Measurements from ENCODE around the gene RAD50.

RAD50 gene

GRCh38 chr5:132667309-132667708 lies 110.5 kb downstream of the RAD50 start:
- H3K4me2 ChIP-seq (ENCODE audit: low read length): no peak overlapping the region
- H3K27me3 ChIP-seq (ENCODE audit: control insufficient read depth, low read length): no peaks in the 10 kb centered on the region
- no peak overlapping the region for H3K4me3 ChIP-seq (ENCODE audit: low read length)
- H4K20me1 ChIP-seq (ENCODE audit: control insufficient read depth, insufficient read depth, low read depth, low read length): no peaks in the 10 kb centered on the region
- no peaks in the 10 kb centered on the region for H3K9me3 ChIP-seq (ENCODE audit: control insufficient read depth, insufficient read depth, low read length)
- no peaks in the 10 kb centered on the region for H3F3A ChIP-seq (ENCODE audit: control insufficient read depth, insufficient read depth)
- no peaks in the 10 kb centered on the region for H3K36me3 ChIP-seq (ENCODE audit: control insufficient read depth, low read length)
- no peak overlapping the region for H3K27ac ChIP-seq (ENCODE audit: low read depth, low read length)
- TF ChIP-seq EZH2phosphoT487 (IDR thresholded peaks at IDR 0.05; ENCODE audit: borderline replicate concordance, low read length): no peak
- TF ChIP-seq, protein P1, sequence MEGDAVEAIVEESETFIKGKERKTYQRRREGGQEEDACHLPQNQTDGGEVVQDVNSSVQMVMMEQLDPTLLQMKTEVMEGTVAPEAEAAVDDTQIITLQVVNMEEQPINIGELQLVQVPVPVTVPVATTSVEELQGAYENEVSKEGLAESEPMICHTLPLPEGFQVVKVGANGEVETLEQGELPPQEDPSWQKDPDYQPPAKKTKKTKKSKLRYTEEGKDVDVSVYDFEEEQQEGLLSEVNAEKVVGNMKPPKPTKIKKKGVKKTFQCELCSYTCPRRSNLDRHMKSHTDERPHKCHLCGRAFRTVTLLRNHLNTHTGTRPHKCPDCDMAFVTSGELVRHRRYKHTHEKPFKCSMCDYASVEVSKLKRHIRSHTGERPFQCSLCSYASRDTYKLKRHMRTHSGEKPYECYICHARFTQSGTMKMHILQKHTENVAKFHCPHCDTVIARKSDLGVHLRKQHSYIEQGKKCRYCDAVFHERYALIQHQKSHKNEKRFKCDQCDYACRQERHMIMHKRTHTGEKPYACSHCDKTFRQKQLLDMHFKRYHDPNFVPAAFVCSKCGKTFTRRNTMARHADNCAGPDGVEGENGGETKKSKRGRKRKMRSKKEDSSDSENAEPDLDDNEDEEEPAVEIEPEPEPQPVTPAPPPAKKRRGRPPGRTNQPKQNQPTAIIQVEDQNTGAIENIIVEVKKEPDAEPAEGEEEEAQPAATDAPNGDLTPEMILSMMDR (IDR thresholded peaks at IDR 0.05; ENCODE audit: low read depth, low read length, poor library complexity, severe bottlenecking): no peak
- H3K79me2 ChIP-seq (ENCODE audit: control insufficient read depth, low read length): no peaks in the 10 kb centered on the region
- no peaks in the 10 kb centered on the region for H3K9me2 ChIP-seq (replicated peaks; ENCODE audit: control insufficient read depth, low read length)
- H3K4me1 ChIP-seq (ENCODE audit: control insufficient read depth, low read length): no peaks in the 10 kb centered on the region

DNA sequence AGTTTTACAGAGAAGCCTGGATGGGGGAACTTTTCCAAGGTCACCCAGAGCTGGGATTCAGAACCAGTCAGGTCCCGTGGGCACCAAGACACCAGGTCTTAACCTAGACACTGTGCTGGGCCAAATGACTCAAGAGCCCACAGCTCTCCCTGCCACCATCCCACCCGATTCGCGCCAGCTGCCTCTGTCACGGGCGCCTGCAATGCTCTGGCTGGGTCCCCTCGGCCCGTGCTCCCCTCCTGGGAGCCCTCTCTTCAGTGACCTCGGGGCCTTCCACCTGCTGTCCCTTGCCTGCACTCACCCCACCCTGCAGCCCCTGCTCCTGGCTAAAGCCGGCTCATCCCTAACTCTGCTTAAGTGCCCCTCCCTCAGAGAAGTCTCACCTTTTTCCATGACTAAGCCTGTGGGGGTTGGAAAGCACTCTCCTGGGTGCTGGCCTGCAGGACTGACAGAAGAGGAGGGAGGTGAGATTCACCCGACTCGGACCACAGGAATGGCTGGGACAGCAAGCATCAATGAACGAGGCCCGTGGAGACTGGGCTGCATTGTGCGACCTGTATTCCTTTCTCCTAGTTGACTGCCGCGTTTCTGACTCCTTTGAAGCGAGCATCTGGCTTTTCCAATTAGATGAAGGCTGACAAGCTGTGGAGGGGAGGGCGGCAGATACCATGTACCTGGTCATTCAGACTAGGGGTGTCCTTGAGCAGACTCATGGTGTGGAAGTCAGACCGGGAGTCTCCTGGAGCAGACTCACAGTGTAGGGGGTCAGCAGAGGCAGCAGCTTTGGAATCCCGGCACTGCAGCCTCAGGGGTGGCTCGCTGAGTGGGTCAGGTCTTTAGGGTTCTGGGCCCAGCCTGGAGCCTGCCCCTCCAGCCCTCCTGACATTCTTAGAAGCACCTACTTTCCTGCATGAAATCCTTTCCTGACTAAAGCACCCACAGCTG lies 111.3 kb downstream of the RAD50 start:
- Histone ChIP-seq H3F3A (ENCODE audit: control insufficient read depth, insufficient read depth) (no peaks in the 10 kb centered on the region), H3K9me3 (ENCODE audit: control insufficient read depth, insufficient read depth, low read length) (no peaks in the 10 kb centered on the region)
- TF ChIP-seq, protein P1 (IDR thresholded peaks at IDR 0.05; ENCODE audit: low read depth, low read length, poor library complexity, severe bottlenecking): no peak
- no peak for TF ChIP-seq EZH2phosphoT487 (IDR thresholded peaks at IDR 0.05; ENCODE audit: borderline replicate concordance, low read length)

DNA sequence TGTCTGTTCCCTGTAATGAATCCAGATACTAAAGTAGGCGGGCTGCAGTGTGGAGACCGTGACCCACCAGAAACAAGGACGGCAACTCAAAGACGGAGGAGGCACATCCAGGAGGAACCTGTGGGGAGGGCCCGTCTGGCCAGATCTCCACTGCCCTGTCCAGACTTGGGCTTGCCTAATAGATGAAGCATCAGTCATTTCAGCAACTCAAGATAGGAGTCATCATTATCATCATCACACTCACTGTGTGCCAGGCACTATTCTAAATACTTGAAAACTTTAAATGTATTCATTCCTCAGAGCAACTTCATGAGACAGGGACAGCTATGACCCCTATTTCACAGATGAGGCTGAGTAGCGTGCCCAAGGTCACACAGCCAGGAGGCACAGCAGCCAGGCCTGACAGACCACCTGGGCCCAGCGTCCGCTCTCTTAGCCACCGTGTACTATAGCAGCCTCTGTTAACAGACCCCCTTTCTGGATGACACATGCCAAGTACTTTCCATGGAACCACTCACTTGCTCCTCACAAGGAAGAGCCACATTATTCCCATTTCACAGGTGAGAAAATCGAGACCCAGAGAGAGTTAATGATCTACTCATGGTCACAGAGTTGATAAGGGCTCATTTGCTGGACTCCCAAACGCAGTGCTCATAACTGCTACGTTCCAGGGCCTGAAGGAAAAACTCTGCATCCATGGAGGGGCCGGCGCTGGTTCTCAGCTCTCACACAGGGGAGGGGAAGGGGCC lies 112.1 kb downstream of the RAD50 start:
- Histone ChIP-seq H3F3A (ENCODE audit: control insufficient read depth, insufficient read depth) (no peaks in the 10 kb centered on the region), H3K4me3 (ENCODE audit: low read length) (no peak overlapping the region), H3K9me3 (ENCODE audit: control insufficient read depth, insufficient read depth, low read length) (no peaks in the 10 kb centered on the region), H4K20me1 (ENCODE audit: control insufficient read depth, insufficient read depth, low read depth, low read length) (no peaks in the 10 kb centered on the region), H3K27me3 (ENCODE audit: control insufficient read depth, low read length) (no peaks in the 10 kb centered on the region), H3K9me2 (replicated peaks; ENCODE audit: control insufficient read depth, low read length) (no peaks in the 10 kb centered on the region), H3K4me2 (ENCODE audit: low read length) (no peak overlapping the region), H3K27ac (ENCODE audit: low read depth, low read length) (no peak overlapping the region), H3K79me2 (ENCODE audit: control insufficient read depth, low read length) (no peaks in the 10 kb centered on the region), H3K36me3 (ENCODE audit: control insufficient read depth, low read length) (no peaks in the 10 kb centered on the region), H3K4me1 (ENCODE audit: control insufficient read depth, low read length) (no peaks in the 10 kb centered on the region)
- TF ChIP-seq, protein P1 (IDR thresholded peaks at IDR 0.05; ENCODE audit: low read depth, low read length, poor library complexity, severe bottlenecking): no peak
- TF ChIP-seq EZH2phosphoT487 (IDR thresholded peaks at IDR 0.05; ENCODE audit: borderline replicate concordance, low read length): no peak

More for the DNA sequence above, 111.3 kb downstream of the RAD50 start:
- no peak overlapping the region for H3K4me2 ChIP-seq (ENCODE audit: low read length)
- no peaks in the 10 kb centered on the region for H4K20me1 ChIP-seq (ENCODE audit: control insufficient read depth, insufficient read depth, low read depth, low read length)
- no peak overlapping the region for H3K27ac ChIP-seq (ENCODE audit: low read depth, low read length)
- no peak overlapping the region for H3K4me3 ChIP-seq (ENCODE audit: low read length)
- H3K4me1 ChIP-seq (ENCODE audit: control insufficient read depth, low read length): no peaks in the 10 kb centered on the region
- H3K79me2 ChIP-seq (ENCODE audit: control insufficient read depth, low read length): no peaks in the 10 kb centered on the region
- no peaks in the 10 kb centered on the region for H3K9me2 ChIP-seq (replicated peaks; ENCODE audit: control insufficient read depth, low read length)
- no peaks in the 10 kb centered on the region for H3K27me3 ChIP-seq (ENCODE audit: control insufficient read depth, low read length)
- H3K36me3 ChIP-seq (ENCODE audit: control insufficient read depth, low read length): no peaks in the 10 kb centered on the region

Data from DOHH2 (cell line).